ENCODE measurements around the gene CUL7.

CUL7 gene

GRCh38 chr6:42993445-42993844 lies 60.2 kb downstream of the CUL7 start:
- no peak for DNase-seq (ENCODE audit: low read depth, low spot score)
- TF ChIP-seq EZH2 (IDR thresholded peaks at IDR 0.05) (no peak), POLR2AphosphoS5 (IDR thresholded peaks at IDR 0.05; ENCODE audit: borderline replicate concordance, low read depth, low read length) (no peak), FOXP2 (optimal IDR thresholded peaks at IDR 0.05; ENCODE audit: control extremely low read depth, extremely low read length, insufficient read depth) (no peak)
- Histone ChIP-seq H3K4me3 (no peak overlapping the region), H3K9me3 (ENCODE audit: low read depth, low read length) (no peaks in the 10 kb centered on the region), H3K36me3 (ENCODE audit: insufficient read depth, low read length) (peaks cover 22% of the 10 kb centered on the region), H3K9ac (ENCODE audit: insufficient read length) (no peak overlapping the region), H3K27ac (no peak overlapping the region)

- no peaks in the 10 kb centered on the region for H3K9me3 ChIP-seq (ENCODE audit: low read depth, low read length)
- H3K27ac ChIP-seq: no peak overlapping the region
- DNase-seq (ENCODE audit: low read depth, low spot score): no peak
- no peak for TF ChIP-seq POLR2AphosphoS5 (IDR thresholded peaks at IDR 0.05; ENCODE audit: borderline replicate concordance, low read depth, low read length)
- no peak for TF ChIP-seq EZH2 (IDR thresholded peaks at IDR 0.05)
- no peak for TF ChIP-seq FOXP2 (optimal IDR thresholded peaks at IDR 0.05; ENCODE audit: control extremely low read depth, extremely low read length, insufficient read depth)
- peaks cover 22% of the 10 kb centered on the region for H3K36me3 ChIP-seq (ENCODE audit: insufficient read depth, low read length)
- H3K9ac ChIP-seq (ENCODE audit: insufficient read length): no peak overlapping the region
- H3K4me3 ChIP-seq: no peak overlapping the region
Observed at GRCh38 chr6:42989923-42990322, 63.7 kb downstream of the CUL7 start.

- Histone ChIP-seq H3K4me3 (no peak overlapping the region), H3K27ac (no peak overlapping the region), H3K36me3 (ENCODE audit: insufficient read depth, low read length) (peaks cover 22% of the 10 kb centered on the region), H3K9me3 (ENCODE audit: low read depth, low read length) (no peaks in the 10 kb centered on the region), H3K9ac (ENCODE audit: insufficient read length) (no peak overlapping the region)
- DNase-seq (ENCODE audit: low read depth, low spot score): no peak
- TF ChIP-seq POLR2AphosphoS5 (IDR thresholded peaks at IDR 0.05; ENCODE audit: borderline replicate concordance, low read depth, low read length): no peak
- no peak for TF ChIP-seq FOXP2 (optimal IDR thresholded peaks at IDR 0.05; ENCODE audit: control extremely low read depth, extremely low read length, insufficient read depth)
- no peak for TF ChIP-seq EZH2 (IDR thresholded peaks at IDR 0.05)
Observed at GRCh38 chr6:42988486-42989020, 65.1 kb downstream of the CUL7 start.
